K562 (cell line): ENCODE measurements around the gene C2CD2L. TPM values are rescaled to one million over a fixed set of nuclear protein-coding genes. Genes with fewer than 3 reads are reported as not detected.
A peak's percentile ranks its signal among the peaks of the same experiment; 100 is the strongest.

Experiments used
- DACH1 ChIP-seq: fragments of 450-650 bp; IDR thresholded peaks from 2 replicates; pipeline ENCODE4 v1.6.1; 2018; ENCODE audit not compliant: partially characterized antibody
- MXI1 ChIP-seq: IDR thresholded peaks from 2 replicates; pipeline ENCODE4 v1.6.1; 2011; ENCODE audit warnings: low read depth, mild to moderate bottlenecking, improper control_type of control experiment, low read length
- NKRF ChIP-seq: fragments of 450-650 bp; IDR thresholded peaks from 2 replicates; pipeline ENCODE4 v1.6.1; 2016; ENCODE audit warnings: borderline replicate concordance
- PRPF4 ChIP-seq: fragments of 200-400 bp; formaldehyde crosslinking; IDR thresholded peaks from one replicate; pipeline ENCODE4 v1.6.1; 2017; ENCODE audit warnings: low read length, low read depth, mild to moderate bottlenecking; ENCODE audit not compliant: insufficient read depth, poor library complexity, severe bottlenecking
- SAFB ChIP-seq: fragments of 200-400 bp; formaldehyde crosslinking; IDR thresholded peaks from 2 replicates; pipeline ENCODE4 v1.6.1; 2017; ENCODE audit warnings: low read depth, low read length, borderline replicate concordance
- SUPT5H ChIP-seq: fragments of 450-650 bp; IDR thresholded peaks from 2 replicates; pipeline ENCODE4 v1.6.1; 2016
- TEAD4 ChIP-seq, 2 experiments: sonication (generic) in 1 of 2; formaldehyde crosslinking in 1 of 2; IDR thresholded peaks; 2 replicates each; pipeline versions ENCODE4 v1.6.1 to v1.8.0; 2012 to 2022; ENCODE audit warnings: borderline replicate concordance in 1 of 2, inconsistent platforms in 1 of 2, low read length in 1 of 2, mild to moderate bottlenecking in 1 of 2, missing genetic modification reagents in 1 of 2
- TSHZ1 ChIP-seq: fragments of 250-450 bp; sonication (Bioruptor Pico); IDR thresholded peaks from 2 replicates; pipeline ENCODE4 v1.4.0; 2020; ENCODE audit warnings: mild to moderate bottlenecking, moderate library complexity
- ZNF41 ChIP-seq: fragments of 250-450 bp; sonication (Bioruptor Pico); conservative IDR thresholded peaks from 2 replicates; pipeline ENCODE4 v1.4.0; 2020; ENCODE audit warnings: mild to moderate bottlenecking
- ZNF696 ChIP-seq: fragments of 250-450 bp; sonication (Bioruptor Pico); conservative IDR thresholded peaks from 2 replicates; pipeline ENCODE4 v1.4.0; 2020; ENCODE audit warnings: mild to moderate bottlenecking, moderate library complexity
- ZNF764 ChIP-seq: fragments of 250-450 bp; sonication (Bioruptor Pico); IDR thresholded peaks from 2 replicates; pipeline ENCODE4 v1.4.0; 2020; ENCODE audit warnings: low read depth, mild to moderate bottlenecking, moderate library complexity
- polyA plus RNA-seq, 8 experiments: library from polyadenylated mRNA; depleted of rRNA in 4 of 8; stranded (reverse) in 5 of 8; unstranded in 3 of 8; fragments of >200 nt; fragmentation: Nextera tagmentation in 2 of 8; fragmentation: Illumina TruSeq in 1 of 8; extraction: Ambion mirVana in 2 of 8; extraction: Trizol in 1 of 8; gene quantifications; 2 replicates each; pipeline versions ENCODE4 v1.2.1 to v1.2.3, GENCODE V29; 2011 to 2014; ENCODE audit warnings: inconsistent platforms in 1 of 8, missing spikeins in 1 of 8
- total RNA-seq, 7 experiments: library from RNA; depleted of rRNA in 6 of 7; stranded (reverse); fragments of >200 nt in 6 of 7; fragmentation: Illumina TruSeq in 2 of 7; extraction: Trizol in 2 of 7; gene quantifications; 2 replicates each; pipeline versions ENCODE4 v1.2.1 to v1.2.3, GENCODE V29; 2011 to 2021; ENCODE audit warnings: low replicate concordance in 1 of 7
- TF ChIP-seq, protein P1 (sequence below): IDR thresholded peaks from 2 replicates; pipeline ENCODE4 v1.6.1; 2011; ENCODE audit warnings: borderline replicate concordance, low read depth, mild to moderate bottlenecking, moderate library complexity, low read length; ENCODE audit not compliant: insufficient read depth, poor library complexity, severe bottlenecking
- TF ChIP-seq, protein P2 (sequence below): fragments of 250-450 bp; sonication (Bioruptor Pico); IDR thresholded peaks from 2 replicates; pipeline ENCODE4 v1.4.0; 2020; ENCODE audit warnings: borderline replicate concordance

C2CD2L gene
- total and polyA plus RNA-seq, 9 of the 15 experiments (the other 6 are each of a cell fraction or from before 2014, with no cell fraction given): 0.66 to 41.2 (median 14.8) TPM

- TF ChIP-seq, protein P1, sequence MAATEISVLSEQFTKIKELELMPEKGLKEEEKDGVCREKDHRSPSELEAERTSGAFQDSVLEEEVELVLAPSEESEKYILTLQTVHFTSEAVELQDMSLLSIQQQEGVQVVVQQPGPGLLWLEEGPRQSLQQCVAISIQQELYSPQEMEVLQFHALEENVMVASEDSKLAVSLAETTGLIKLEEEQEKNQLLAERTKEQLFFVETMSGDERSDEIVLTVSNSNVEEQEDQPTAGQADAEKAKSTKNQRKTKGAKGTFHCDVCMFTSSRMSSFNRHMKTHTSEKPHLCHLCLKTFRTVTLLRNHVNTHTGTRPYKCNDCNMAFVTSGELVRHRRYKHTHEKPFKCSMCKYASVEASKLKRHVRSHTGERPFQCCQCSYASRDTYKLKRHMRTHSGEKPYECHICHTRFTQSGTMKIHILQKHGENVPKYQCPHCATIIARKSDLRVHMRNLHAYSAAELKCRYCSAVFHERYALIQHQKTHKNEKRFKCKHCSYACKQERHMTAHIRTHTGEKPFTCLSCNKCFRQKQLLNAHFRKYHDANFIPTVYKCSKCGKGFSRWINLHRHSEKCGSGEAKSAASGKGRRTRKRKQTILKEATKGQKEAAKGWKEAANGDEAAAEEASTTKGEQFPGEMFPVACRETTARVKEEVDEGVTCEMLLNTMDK: no peak
- TF ChIP-seq TSHZ1 (CRISPR knock-in tag) (no peak), SUPT5H (peak; percentile 92), ZNF696 (no peak), TEAD4 (IDR thresholded peaks at IDR 0.05; ENCODE audit: low read length) (0 out of 2 replicates have a peak, but pooled peaks have one; percentile 32), TEAD4 (CRISPR knock-in tag; IDR thresholded peaks at IDR 0.05; ENCODE audit: borderline replicate concordance) (no peak), ZNF764 (no peak), NKRF (peak; percentile 57; the same call in 1 of the 2 replicates), MXI1 (peak; percentile 26; the same call in 1 of the 2 replicates), SAFB (no peak), PRPF4 (no peak), ZNF41 (CRISPR knock-in tag) (no peak), DACH1 (peak; percentile 89)
- TF ChIP-seq, protein P2, sequence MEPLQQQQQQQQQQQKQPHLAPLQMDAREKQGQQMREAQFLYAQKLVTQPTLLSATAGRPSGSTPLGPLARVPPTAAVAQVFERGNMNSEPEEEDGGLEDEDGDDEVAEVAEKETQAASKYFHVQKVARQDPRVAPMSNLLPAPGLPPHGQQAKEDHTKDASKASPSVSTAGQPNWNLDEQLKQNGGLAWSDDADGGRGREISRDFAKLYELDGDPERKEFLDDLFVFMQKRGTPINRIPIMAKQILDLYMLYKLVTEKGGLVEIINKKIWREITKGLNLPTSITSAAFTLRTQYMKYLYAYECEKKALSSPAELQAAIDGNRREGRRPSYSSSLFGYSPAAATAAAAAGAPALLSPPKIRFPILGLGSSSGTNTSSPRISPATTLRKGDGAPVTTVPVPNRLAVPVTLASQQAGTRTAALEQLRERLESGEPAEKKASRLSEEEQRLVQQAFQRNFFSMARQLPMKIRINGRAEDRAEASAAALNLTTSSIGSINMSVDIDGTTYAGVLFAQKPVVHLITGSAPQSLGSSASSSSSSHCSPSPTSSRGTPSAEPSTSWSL (CRISPR knock-in tag): no peak; the same call in 1 of the 2 replicates
Observed at GRCh38 chr11:119084663-119085436, 22.3 kb upstream of the C2CD2L start, which contains the start of gene HMBS (continued).
